Measurements from ENCODE around the gene MYLK4.

MYLK4 gene

DNA sequence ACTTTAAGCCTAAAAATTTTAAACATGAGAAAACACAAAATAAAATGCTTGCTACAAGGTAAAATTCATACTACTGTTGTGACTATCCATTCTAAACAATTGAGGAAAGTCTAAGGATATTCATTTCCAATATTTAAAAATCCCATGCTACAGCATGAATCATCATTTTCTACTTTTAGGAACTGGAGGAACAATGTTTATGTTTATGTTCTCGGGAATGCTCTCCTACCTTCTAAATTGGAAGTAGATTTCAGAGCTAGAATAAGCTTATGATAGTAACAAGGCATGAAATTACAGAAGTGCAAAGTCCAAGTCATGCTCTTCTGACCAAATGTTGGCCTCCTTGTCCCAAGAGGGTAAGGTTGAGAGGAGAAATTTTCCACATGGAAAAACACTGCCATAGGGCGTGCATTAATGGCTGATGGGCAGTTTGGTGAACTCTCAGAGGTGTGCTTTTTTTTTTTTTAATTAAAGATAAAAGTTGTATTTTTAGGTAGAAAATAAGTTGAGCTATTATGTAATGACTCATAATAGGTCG is 6.0 kb upstream of the MYLK4 start:
- Histone ChIP-seq H3K27me3 (ENCODE audit: control insufficient read depth, insufficient read depth, low read length) (no peaks in the 10 kb centered on the region), H3K36me3 (ENCODE audit: control insufficient read depth, insufficient read depth, low read length) (no peaks in the 10 kb centered on the region), H3K4me1 (no peaks in the 10 kb centered on the region), H3K79me2 (no peaks in the 10 kb centered on the region), H3K9me3 (ENCODE audit: control insufficient read depth, low read length) (no peaks in the 10 kb centered on the region), H3K4me2 (ENCODE audit: low read length) (no peak overlapping the region), H3K4me3 (ENCODE audit: low read depth, low read length) (no peak overlapping the region), H3K9ac (no peak overlapping the region), H3K27ac (no peak overlapping the region), H2AFZ (no peak overlapping the region)
- no peak for TF ChIP-seq CTCF (IDR thresholded peaks at IDR 0.05)

DNA sequence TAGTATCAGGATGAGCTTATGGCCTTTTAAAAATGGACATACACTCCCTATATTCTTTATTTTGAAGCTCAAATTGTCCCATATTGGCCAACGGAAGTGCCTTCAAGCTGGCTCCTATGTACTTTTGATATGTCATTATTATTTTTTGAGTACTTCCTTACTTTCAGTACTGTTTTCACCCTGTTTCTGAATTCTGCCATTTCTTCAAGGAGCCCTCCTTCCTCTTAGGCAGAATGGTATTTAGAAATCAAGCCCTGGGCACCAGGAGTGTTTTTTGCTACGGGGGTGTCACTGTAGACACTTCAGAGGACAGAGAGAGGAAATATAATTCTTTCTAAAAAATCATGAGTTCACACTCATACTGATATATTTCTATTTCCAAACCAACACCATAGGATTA is 5.5 kb upstream of the MYLK4 start:
- Histone ChIP-seq H3K27me3 (ENCODE audit: control insufficient read depth, insufficient read depth, low read length) (no peaks in the 10 kb centered on the region), H3K79me2 (no peaks in the 10 kb centered on the region), H3K9ac (no peak overlapping the region), H2AFZ (no peak overlapping the region), H3K27ac (no peak overlapping the region), H3K36me3 (ENCODE audit: control insufficient read depth, insufficient read depth, low read length) (no peaks in the 10 kb centered on the region), H3K4me1 (no peaks in the 10 kb centered on the region), H3K4me2 (ENCODE audit: low read length) (no peak overlapping the region), H3K4me3 (ENCODE audit: low read depth, low read length) (no peak overlapping the region), H3K9me3 (ENCODE audit: control insufficient read depth, low read length) (no peaks in the 10 kb centered on the region)
- no peak for TF ChIP-seq CTCF (IDR thresholded peaks at IDR 0.05)

- H3K4me1 ChIP-seq = no peaks in the 10 kb centered on the region
- no peak overlapping the region for H3K4me3 ChIP-seq (ENCODE audit: low read depth, low read length)
- no peak overlapping the region for H2AFZ ChIP-seq
- H3K27ac ChIP-seq = no peak overlapping the region
- H3K27me3 ChIP-seq (ENCODE audit: control insufficient read depth, insufficient read depth, low read length) = no peaks in the 10 kb centered on the region
- H3K4me2 ChIP-seq (ENCODE audit: low read length) = no peak overlapping the region
- H3K36me3 ChIP-seq (ENCODE audit: control insufficient read depth, insufficient read depth, low read length) = no peaks in the 10 kb centered on the region
- no peak for TF ChIP-seq CTCF (IDR thresholded peaks at IDR 0.05)
- H3K9ac ChIP-seq = no peak overlapping the region
- H3K9me3 ChIP-seq (ENCODE audit: control insufficient read depth, low read length) = no peaks in the 10 kb centered on the region
- no peaks in the 10 kb centered on the region for H3K79me2 ChIP-seq
Observed at GRCh38 chr6:2755456-2755855, 4.7 kb upstream of the MYLK4 start.

- no peak overlapping the region for H3K9ac ChIP-seq
- no peak for TF ChIP-seq CTCF (IDR thresholded peaks at IDR 0.05)
- no peaks in the 10 kb centered on the region for H3K27me3 ChIP-seq (ENCODE audit: control insufficient read depth, insufficient read depth, low read length)
- H3K9me3 ChIP-seq (ENCODE audit: control insufficient read depth, low read length) = no peaks in the 10 kb centered on the region
- no peak overlapping the region for H2AFZ ChIP-seq
- no peak overlapping the region for H3K27ac ChIP-seq
- H3K4me3 ChIP-seq (ENCODE audit: low read depth, low read length) = no peak overlapping the region
- H3K4me2 ChIP-seq (ENCODE audit: low read length) = no peak overlapping the region
- no peaks in the 10 kb centered on the region for H3K36me3 ChIP-seq (ENCODE audit: control insufficient read depth, insufficient read depth, low read length)
- no peaks in the 10 kb centered on the region for H3K4me1 ChIP-seq
- H3K79me2 ChIP-seq = no peaks in the 10 kb centered on the region
Observed at GRCh38 chr6:2754911-2755310, 4.2 kb upstream of the MYLK4 start.

DNA sequence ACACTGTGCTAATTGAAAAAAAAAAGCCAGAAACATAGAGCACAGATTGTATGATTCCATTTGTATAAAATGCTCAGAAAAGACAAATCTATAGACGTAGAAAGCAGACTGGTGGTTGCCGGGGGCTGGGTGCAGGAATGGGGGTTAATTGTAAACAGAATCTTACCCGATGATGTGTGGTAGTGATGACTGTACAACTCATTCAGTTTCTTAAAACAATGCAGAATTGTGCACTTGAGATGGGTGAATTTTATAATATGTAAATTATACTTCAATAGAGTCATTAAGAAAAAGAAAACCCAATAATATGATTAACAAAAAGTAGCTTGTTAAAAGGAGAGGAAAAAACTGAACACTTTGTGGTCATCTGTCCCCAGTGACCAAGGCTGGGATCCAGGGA is 3.7 kb upstream of the MYLK4 start:
- Histone ChIP-seq H3K9ac (no peak overlapping the region), H3K27me3 (ENCODE audit: control insufficient read depth, insufficient read depth, low read length) (no peaks in the 10 kb centered on the region), H2AFZ (no peak overlapping the region), H3K79me2 (no peaks in the 10 kb centered on the region), H3K27ac (no peak overlapping the region), H3K4me3 (ENCODE audit: low read depth, low read length) (no peak overlapping the region), H3K4me1 (no peaks in the 10 kb centered on the region), H3K36me3 (ENCODE audit: control insufficient read depth, insufficient read depth, low read length) (no peaks in the 10 kb centered on the region), H3K9me3 (ENCODE audit: control insufficient read depth, low read length) (no peaks in the 10 kb centered on the region), H3K4me2 (ENCODE audit: low read length) (no peak overlapping the region)
- TF ChIP-seq CTCF (IDR thresholded peaks at IDR 0.05) = no peak
